ENCODE measurements around the gene CRIP1.

DNA sequence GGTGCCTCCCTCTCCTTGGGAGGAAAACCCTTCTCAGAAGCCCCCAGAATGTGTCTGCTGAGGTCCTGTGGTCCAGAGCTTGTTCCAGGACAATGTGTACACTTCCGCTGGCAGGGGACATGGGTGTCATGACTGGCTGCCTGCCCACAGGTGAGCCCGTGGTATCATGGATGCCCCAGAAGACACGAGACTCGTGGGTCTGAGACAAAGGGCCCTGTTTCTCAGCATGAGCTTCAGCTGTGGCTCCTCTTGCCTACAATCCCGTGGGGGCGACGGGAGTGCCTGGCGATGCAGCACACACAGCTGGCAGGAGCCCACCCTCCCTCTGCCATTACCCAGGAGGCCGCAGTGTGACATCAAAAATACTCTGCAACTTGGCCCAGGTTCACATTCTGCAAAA is 46.7 kb downstream of the CRIP1 start:
- TF ChIP-seq, protein P1, sequence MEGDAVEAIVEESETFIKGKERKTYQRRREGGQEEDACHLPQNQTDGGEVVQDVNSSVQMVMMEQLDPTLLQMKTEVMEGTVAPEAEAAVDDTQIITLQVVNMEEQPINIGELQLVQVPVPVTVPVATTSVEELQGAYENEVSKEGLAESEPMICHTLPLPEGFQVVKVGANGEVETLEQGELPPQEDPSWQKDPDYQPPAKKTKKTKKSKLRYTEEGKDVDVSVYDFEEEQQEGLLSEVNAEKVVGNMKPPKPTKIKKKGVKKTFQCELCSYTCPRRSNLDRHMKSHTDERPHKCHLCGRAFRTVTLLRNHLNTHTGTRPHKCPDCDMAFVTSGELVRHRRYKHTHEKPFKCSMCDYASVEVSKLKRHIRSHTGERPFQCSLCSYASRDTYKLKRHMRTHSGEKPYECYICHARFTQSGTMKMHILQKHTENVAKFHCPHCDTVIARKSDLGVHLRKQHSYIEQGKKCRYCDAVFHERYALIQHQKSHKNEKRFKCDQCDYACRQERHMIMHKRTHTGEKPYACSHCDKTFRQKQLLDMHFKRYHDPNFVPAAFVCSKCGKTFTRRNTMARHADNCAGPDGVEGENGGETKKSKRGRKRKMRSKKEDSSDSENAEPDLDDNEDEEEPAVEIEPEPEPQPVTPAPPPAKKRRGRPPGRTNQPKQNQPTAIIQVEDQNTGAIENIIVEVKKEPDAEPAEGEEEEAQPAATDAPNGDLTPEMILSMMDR (IDR thresholded peaks at IDR 0.05; ENCODE audit: insufficient read depth, low read depth, low read length): no peak
- no peak for TF ChIP-seq EZH2 (IDR thresholded peaks at IDR 0.05; ENCODE audit: insufficient read depth, low read length)
